PC-3 (cell line): Measurements from ENCODE around the gene TGM5. TPM values are rescaled to one million over a fixed set of nuclear protein-coding genes. Genes with fewer than 3 reads are reported as not detected.
"Not testable (repeated sequence)": the region's sequence is repeated elsewhere in the genome, so short reads cannot be mapped to it uniquely, and the experiment has no call there.

Source experiments
- ATAC-seq: fragments of 200-7000 bp; cut with Tn5 transposase; 2 replicates; pipeline ENCODE4 v1.9.1; 2020; ENCODE audit warnings: mild to moderate bottlenecking, moderate library complexity
- BruUV-seq: library from RNA; stranded (reverse); fragments of 400-500 nt; replicated peaks from 2 replicates; lab custom pipeline; 2021; lab: Mats Ljungman, UMichigan
- CTCF ChIA-PET: fragments of 300-600 bp; sonication (Branson Sonifier 250); formaldehyde crosslinking; loops from one replicate; lab custom pipeline; 2022; ENCODE audit warnings: antibody characterized with exemption; lab: Charles Lee
- POLR2A ChIA-PET: fragments of 300-600 bp; sonication (Branson Sonifier 250); formaldehyde crosslinking; loops from one replicate; lab custom pipeline; 2022; ENCODE audit warnings: antibody characterized with exemption; ENCODE audit not compliant: unreplicated experiment; lab: Charles Lee
- DNase-seq: peaks from one replicate; pipeline ENCODE4 v3.0.0-alpha.2; 2015
- H2AFZ ChIP-seq: fragments of 300-600 bp; sonication (generic); 2 replicates; pipeline ENCODE4 v1.6.0; 2016; ENCODE audit warnings: antibody characterized with exemption, low read length
- H3F3A ChIP-seq: fragments of 300-600 bp; sonication (generic); one replicate; pipeline ENCODE4 v1.6.0; 2017; ENCODE audit warnings: antibody characterized with exemption, low read length, control low read depth, mild to moderate bottlenecking; ENCODE audit not compliant: unreplicated experiment
- H3K27ac ChIP-seq: fragments of 300-600 bp; sonication (generic); 2 replicates; pipeline ENCODE4 v1.5.1; 2016; ENCODE audit warnings: mild to moderate bottlenecking, low read length
- H3K27me3 ChIP-seq: fragments of 300-600 bp; sonication (generic); 2 replicates; pipeline ENCODE4 v1.6.1; 2016; ENCODE audit warnings: low read length, mixed read lengths
- H3K36me3 ChIP-seq: fragments of 300-600 bp; sonication (generic); 2 replicates; pipeline ENCODE4 v1.6.1; 2016; ENCODE audit warnings: low read depth, mixed run types, low read length, mixed read lengths
- H3K4me1 ChIP-seq: fragments of 300-600 bp; sonication (generic); 2 replicates; pipeline ENCODE4 v1.5.1; 2016; ENCODE audit warnings: low read length; ENCODE audit not compliant: insufficient read depth
- H3K4me2 ChIP-seq: fragments of 300-600 bp; sonication (generic); 2 replicates; pipeline ENCODE4 v1.6.0; 2016; ENCODE audit warnings: low read length
- H3K4me3 ChIP-seq: fragments of 300-600 bp; sonication (generic); 2 replicates; pipeline ENCODE4 v1.5.1; 2016; ENCODE audit warnings: mild to moderate bottlenecking, low read length, mixed read lengths
- H3K79me2 ChIP-seq: fragments of 300-600 bp; sonication (generic); 2 replicates; pipeline ENCODE4 v1.6.1; 2017; ENCODE audit warnings: low read length, mixed read lengths
- H3K9ac ChIP-seq: fragments of 300-600 bp; sonication (generic); 2 replicates; pipeline ENCODE4 v1.6.0; 2016; ENCODE audit warnings: mild to moderate bottlenecking, low read length
- H3K9me2 ChIP-seq: fragments of 300-600 bp; sonication (generic); replicated peaks from 2 replicates; pipeline ENCODE4 v1.6.1; 2016; ENCODE audit warnings: mixed run types, low read length, mixed read lengths
- H3K9me3 ChIP-seq: fragments of 300-600 bp; sonication (generic); 2 replicates; pipeline ENCODE4 v1.6.1; 2016; ENCODE audit warnings: low read length, mixed read lengths
- H4K20me1 ChIP-seq: fragments of 300-600 bp; sonication (generic); 2 replicates; pipeline ENCODE4 v1.6.1; 2016; ENCODE audit warnings: low read length, mixed read lengths
- CTCF ChIP-seq: fragments of 300-600 bp; sonication (generic); conservative IDR thresholded peaks from 2 replicates; pipeline ENCODE4 v1.5.1; 2017; ENCODE audit warnings: antibody characterized with exemption, low read depth, mild to moderate bottlenecking, low read length
- EZH2 ChIP-seq: fragments of 300-600 bp; sonication (generic); IDR thresholded peaks from one replicate; pipeline ENCODE4 v1.6.1; 2017; ENCODE audit warnings: antibody characterized with exemption, mild to moderate bottlenecking, low read length; ENCODE audit not compliant: unreplicated experiment
- EZH2phosphoT487 ChIP-seq: fragments of 300-600 bp; sonication (generic); IDR thresholded peaks from 2 replicates; pipeline ENCODE4 v1.6.1; 2018; ENCODE audit warnings: mild to moderate bottlenecking, antibody characterized with exemption, low read length, borderline replicate concordance
- intact Hi-C: fragments of 100-400 bp; cut with micrococcal nuclease; formaldehyde crosslinking; loops from 2 replicates; pipeline ENCODE4 v1.9.0; 2023
- total RNA-seq: library from RNA; depleted of rRNA; stranded (reverse); fragments of >200 nt; gene quantifications from 2 replicates; pipeline ENCODE4 v1.2.3, GENCODE V29; 2014

The TGM5 gene
- total RNA-seq, 1 experiment from 2014 or later, result not detected

- H3K4me2 ChIP-seq, result no peak overlapping the region
- no peaks in the 10 kb centered on the region for H4K20me1 ChIP-seq
- H3K36me3 ChIP-seq, result no peaks in the 10 kb centered on the region; the same call in 1 of the 2 replicates
- H3K4me1 ChIP-seq, result no peaks in the 10 kb centered on the region
- BruUV-seq, result no TSS peak
- no peak for DNase-seq
- no peak for ATAC-seq
- H3K79me2 ChIP-seq, result no peaks in the 10 kb centered on the region
- H3K27ac ChIP-seq, result no peak overlapping the region
- CTCF ChIA-PET, result interaction anchor here (1.1 kb wide), 1 partner anchor 55 kb away, joined by 4 read pairs; no protein-coding TSS in a partner anchor
- TF ChIP-seq CTCF, result no peak
- TF ChIP-seq EZH2, result no peak
- TF ChIP-seq EZH2phosphoT487, result no peak
- peaks cover 6% of the 10 kb centered on the region; the same call in 1 of the 2 replicates for H3K27me3 ChIP-seq
- H3K4me3 ChIP-seq, result no peak overlapping the region
- POLR2A ChIA-PET, result interaction anchor here (0.5 kb wide), 1 partner anchor 470 kb away, joined by 4 read pairs; no protein-coding TSS in a partner anchor
- no peaks in the 10 kb centered on the region for H3K9me2 ChIP-seq
- H3K9me3 ChIP-seq, result no peaks in the 10 kb centered on the region
- H3F3A ChIP-seq, result no peaks in the 10 kb centered on the region
- H2AFZ ChIP-seq, result no peak overlapping the region
- H3K9ac ChIP-seq, result no peak overlapping the region
- intact Hi-C loops, result no loop called here
Observed at GRCh38 chr15:43229977-43230376, 36.8 kb downstream of the TGM5 start.

DNA sequence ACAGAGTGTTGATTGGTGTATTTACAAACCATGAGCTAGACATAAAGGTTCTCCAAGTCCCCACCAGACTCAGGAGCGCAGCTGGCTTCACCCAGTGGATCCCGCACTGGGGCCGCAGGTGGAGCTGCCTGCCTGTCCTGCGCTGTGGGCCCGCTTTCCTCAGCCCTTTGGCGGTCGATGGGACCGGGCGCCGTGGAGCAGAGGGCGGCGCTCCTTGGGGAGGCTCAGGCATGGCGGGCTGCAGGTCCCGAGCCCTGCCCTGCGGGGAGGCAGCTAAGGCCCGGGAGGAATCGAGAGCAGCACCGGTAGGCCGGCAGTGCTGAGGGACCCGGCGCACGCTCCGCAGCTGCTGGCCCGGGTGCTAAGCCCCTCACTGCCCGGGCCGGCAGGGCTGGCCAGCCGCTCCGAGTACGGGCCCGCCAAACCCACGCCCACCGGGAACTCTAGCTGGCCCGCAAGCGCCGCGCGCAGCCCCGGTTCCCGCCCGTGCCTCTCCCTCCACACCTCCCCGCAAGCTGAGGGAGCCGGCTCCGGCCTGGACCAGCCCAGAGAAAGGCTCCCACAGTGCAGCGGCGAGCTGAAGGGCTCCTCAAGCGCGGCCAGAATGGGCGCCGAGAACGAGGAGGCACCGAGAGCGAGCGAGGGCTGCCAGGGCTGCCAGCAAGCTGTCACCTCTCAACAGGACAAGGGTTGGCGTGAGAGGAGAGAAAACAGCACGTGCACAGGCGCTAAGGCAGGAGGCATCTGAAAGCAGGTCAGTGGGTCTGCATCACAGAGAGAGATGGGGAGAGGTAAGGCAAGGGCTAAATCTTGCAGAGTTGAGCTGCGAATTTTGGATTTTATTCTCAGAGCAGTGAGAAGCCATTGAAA is 40.1 kb downstream of the TGM5 start:
- Histone ChIP-seq H2AFZ (no peak overlapping the region), H3K27ac (no peak overlapping the region), H3K4me1 (no peaks in the 10 kb centered on the region), H3K79me2 (no peaks in the 10 kb centered on the region), H3K9ac (no peak overlapping the region), H3K9me2 (no peaks in the 10 kb centered on the region), H3K4me2 (no peak overlapping the region), H3K9me3 (no peaks in the 10 kb centered on the region), H3K36me3 (no peaks in the 10 kb centered on the region; the same call in 1 of the 2 replicates), H3K27me3 (no peaks in the 10 kb centered on the region; the same call in 1 of the 2 replicates), H4K20me1 (no peaks in the 10 kb centered on the region), H3K4me3 (no peak overlapping the region), H3F3A (no peaks in the 10 kb centered on the region)
- no peak for DNase-seq
- intact Hi-C loops, result no loop called here
- ChIA-PET CTCF (interaction anchor here (2.1 kb wide), 1 partner anchor 59 kb away, joined by 58 read pairs; no protein-coding TSS in a partner anchor), POLR2A (interaction anchor here (0.6 kb wide), 1 partner anchor 194 kb away, joined by 3 read pairs; no protein-coding TSS in a partner anchor)
- BruUV-seq, result no TSS peak
- no peak for TF ChIP-seq EZH2phosphoT487
- TF ChIP-seq CTCF, result no peak
- TF ChIP-seq EZH2, result no peak
- no peak for ATAC-seq

DNA sequence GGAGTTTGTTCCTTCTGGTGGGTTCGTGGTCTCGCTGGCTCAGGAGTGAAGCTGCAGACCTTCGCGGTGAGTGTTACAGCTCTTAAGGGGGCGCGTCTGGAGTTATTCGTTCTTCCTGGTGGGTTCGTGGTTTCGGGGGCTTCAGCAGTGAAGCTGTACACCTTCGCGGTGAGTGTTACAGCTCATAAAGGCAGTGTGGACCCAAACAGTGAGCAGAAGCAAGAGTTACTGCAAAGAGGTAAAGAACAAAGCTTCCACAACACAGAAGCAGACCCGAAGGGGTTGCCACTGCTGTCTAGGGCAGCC is 40.8 kb downstream of the TGM5 start:
- H2AFZ ChIP-seq, H3K4me3 ChIP-seq, H4K20me1 ChIP-seq, DNase-seq, H3K9ac ChIP-seq, BruUV-seq, H3K9me2 ChIP-seq, H3K27me3 ChIP-seq, H3K36me3 ChIP-seq, H3K4me1 ChIP-seq, H3K27ac ChIP-seq, ATAC-seq, H3K9me3 ChIP-seq, H3K79me2 ChIP-seq, H3K4me2 ChIP-seq, H3F3A ChIP-seq: not testable (repeated sequence)
- intact Hi-C loops, result loop anchor here (1.0 kb wide), 1 partner anchor 59 kb away; no protein-coding TSS in a partner anchor
- ChIA-PET CTCF (interaction anchor here (0.6 to 2.1 kb wide), 6 partner anchors 19 to 112 kb away, joined by 3 to 58 read pairs (median 6); no protein-coding TSS in a partner anchor), POLR2A (interaction anchor here (0.6 kb wide), 1 partner anchor 286 kb away, joined by 4 read pairs; no protein-coding TSS in a partner anchor)
